GM23338 (cell line): Measurements from ENCODE around the gene ADAMTS17. TPM values are rescaled to one million over a fixed set of nuclear protein-coding genes. Genes with fewer than 3 reads are reported as not detected.

Source experiments
- ATAC-seq: fragments of 200-7000 bp; cut with Tn5 transposase; 3 replicates; pipeline ENCODE4 v1.9.1; 2020
- DNase-seq: peaks from one replicate; pipeline ENCODE4 v3.0.0-alpha.2; 2015; ENCODE audit warnings: low spot score
- H2AFZ ChIP-seq: fragments of 200-600 bp; sonication (generic); 2 replicates; pipeline ENCODE4 v1.8.0; 2016; ENCODE audit warnings: antibody characterized with exemption, mild to moderate bottlenecking, moderate library complexity
- H3F3A ChIP-seq: fragments of 200-600 bp; sonication (generic); replicated peaks from 2 replicates; pipeline ENCODE4 v1.8.0; 2017; ENCODE audit warnings: antibody characterized with exemption, mixed run types, low read depth
- H3K27ac ChIP-seq: fragments of 200-600 bp; sonication (generic); 2 replicates; pipeline ENCODE4 v1.6.1; 2016; ENCODE audit warnings: low read depth
- H3K27me3 ChIP-seq: fragments of 200-600 bp; sonication (generic); 2 replicates; pipeline ENCODE4 v1.8.0; 2016; ENCODE audit warnings: mild to moderate bottlenecking, mixed run types, moderate library complexity; ENCODE audit not compliant: insufficient read depth
- H3K36me3 ChIP-seq: fragments of 200-600 bp; sonication (generic); 2 replicates; pipeline ENCODE4 v1.8.0; 2016; ENCODE audit warnings: mild to moderate bottlenecking; ENCODE audit not compliant: insufficient read depth
- H3K4me1 ChIP-seq: fragments of 200-600 bp; sonication (generic); 2 replicates; pipeline ENCODE4 v1.8.0; 2016; ENCODE audit warnings: mild to moderate bottlenecking, moderate library complexity; ENCODE audit not compliant: insufficient read depth
- H3K4me2 ChIP-seq: fragments of 200-600 bp; sonication (generic); 2 replicates; pipeline ENCODE4 v1.7.1; 2017; ENCODE audit warnings: mixed run types
- H3K4me3 ChIP-seq: fragments of 200-600 bp; sonication (generic); 2 replicates; pipeline ENCODE4 v1.6.1; 2016; ENCODE audit warnings: mixed run types
- H3K79me2 ChIP-seq: fragments of 200-600 bp; sonication (generic); replicated peaks from 2 replicates; pipeline ENCODE4 v1.8.0; 2017; ENCODE audit warnings: mild to moderate bottlenecking; ENCODE audit not compliant: insufficient read depth
- H3K9me2 ChIP-seq: fragments of 200-600 bp; sonication (generic); 2 replicates; pipeline ENCODE4 v1.8.0; 2017; ENCODE audit not compliant: insufficient read depth
- H4K20me1 ChIP-seq: fragments of 200-600 bp; sonication (generic); replicated peaks from 2 replicates; pipeline ENCODE4 v1.8.0; 2017; ENCODE audit warnings: mild to moderate bottlenecking; ENCODE audit not compliant: insufficient read depth
- H3K27ac Mint-ChIP-seq: 2 replicates; pipeline ENCODE4 v1.8.0; 2020; ENCODE audit warnings: inconsistent platforms, mild to moderate bottlenecking, moderate library complexity, mixed read lengths
- H3K27me3 Mint-ChIP-seq: 3 replicates; pipeline ENCODE4 v1.8.0; 2022; ENCODE audit warnings: low read depth, mild to moderate bottlenecking, moderate library complexity, mixed read lengths, inconsistent platforms; ENCODE audit not compliant: insufficient read depth, poor library complexity
- H3K36me3 Mint-ChIP-seq: 3 replicates; pipeline ENCODE4 v1.8.0; 2021; ENCODE audit warnings: low read depth, mild to moderate bottlenecking, inconsistent platforms, moderate library complexity, mixed read lengths
- H3K4me1 Mint-ChIP-seq: 3 replicates; pipeline ENCODE4 v1.8.0; 2020; ENCODE audit warnings: mild to moderate bottlenecking, inconsistent platforms, mixed read lengths
- H3K4me3 Mint-ChIP-seq: 3 replicates; pipeline ENCODE4 v1.8.0; 2021; ENCODE audit warnings: moderate library complexity, mild to moderate bottlenecking, inconsistent platforms, mixed read lengths
- H3K9me3 Mint-ChIP-seq: 3 replicates; pipeline ENCODE4 v1.8.0; 2020; ENCODE audit warnings: moderate library complexity, mild to moderate bottlenecking, inconsistent platforms, mixed read lengths
- CTCF ChIP-seq, 2 experiments: fragments of 200-600 bp in 1 of 2; sonication (generic) in 1 of 2; conservative IDR thresholded peaks; 2 replicates each; pipeline versions ENCODE4 v1.5.1 to v1.6.1; 2016 to 2017; ENCODE audit warnings: antibody characterized with exemption in 2 of 2, low read depth in 2 of 2, mild to moderate bottlenecking in 2 of 2, moderate library complexity in 1 of 2
- EZH2phosphoT487 ChIP-seq: fragments of 200-600 bp; sonication (generic); IDR thresholded peaks from one replicate; pipeline ENCODE4 v1.8.1; 2018; ENCODE audit warnings: antibody characterized with exemption; ENCODE audit not compliant: unreplicated experiment
- NANOG ChIP-seq: IDR thresholded peaks from 2 replicates; pipeline ENCODE4 v1.6.1; 2016; ENCODE audit warnings: antibody characterized with exemption, borderline replicate concordance
- REST ChIP-seq: IDR thresholded peaks from one replicate; pipeline ENCODE4 v1.6.1; 2018; ENCODE audit warnings: antibody characterized with exemption; ENCODE audit not compliant: unreplicated experiment
- ZNF462 ChIP-seq: fragments of 250-450 bp; sonication (Bioruptor Pico); IDR thresholded peaks from 2 replicates; pipeline ENCODE4 v1.5.0; 2020; ENCODE audit warnings: mild to moderate bottlenecking, moderate library complexity
- polyA plus RNA-seq: library from polyadenylated mRNA; unstranded; fragments of >200 nt; fragmentation: Nextera tagmentation; extraction: Ambion mirVana; gene quantifications from 2 replicates; pipeline ENCODE4 v1.2.1, GENCODE V29; 2016
- total RNA-seq: library from RNA; depleted of rRNA; stranded (reverse); fragments of >200 nt; shearing (Covaris generic); gene quantifications from 2 replicates; pipeline ENCODE4 v1.2.3, GENCODE V29; 2014

ADAMTS17 gene
- total and polyA plus RNA-seq, 2 experiments from 2014 or later: 0.60 to 3.8 TPM

GRCh38 chr15:100207053-100207452 is 134.7 kb downstream of the ADAMTS17 start:
- Histone ChIP-seq H3K36me3 (no peaks in the 10 kb centered on the region), H3K4me1 (no peaks in the 10 kb centered on the region; the same call in none of the 2 replicates), H3F3A (no peaks in the 10 kb centered on the region), H3K9me2 (no peaks in the 10 kb centered on the region), H2AFZ (no peak overlapping the region), H4K20me1 (no peaks in the 10 kb centered on the region), H3K27ac (no peak overlapping the region), H3K4me2 (0 out of 2 replicates have a peak overlapping the region, but pooled peaks have one; percentile 26), H3K4me3 (no peak overlapping the region), H3K27me3 (no peaks in the 10 kb centered on the region), H3K79me2 (no peaks in the 10 kb centered on the region)
- Mint-ChIP-seq H3K4me3 (no peak overlapping the region), H3K36me3 (no peaks in the 10 kb centered on the region; the same call in 2 of the 3 replicates), H3K27me3 (peaks cover 9% of the 10 kb centered on the region), H3K27ac (no peak overlapping the region), H3K4me1 (peaks cover 23% of the 10 kb centered on the region), H3K9me3 (no peaks in the 10 kb centered on the region; the same call in 2 of the 3 replicates)
- no peak for TF ChIP-seq REST
- TF ChIP-seq EZH2phosphoT487: no peak
- no peak for TF ChIP-seq ZNF462 (CRISPR knock-in tag)
- TF ChIP-seq CTCF (conservative IDR thresholded peaks at IDR 0.05; ENCODE audit: low read depth in 2 of 2): peak in 1 of 2 experiments; percentile 28; a peak in 1 of 4 replicates
- TF ChIP-seq NANOG: no peak
- ATAC-seq (peak; percentile 89), DNase-seq (no peak)
